GM12892 (cell line): ENCODE measurements around the gene GRXCR2.

Experiments
- POLR2A ChIP-seq: IDR thresholded peaks from 2 replicates; pipeline ENCODE4 v1.6.1; 2011; ENCODE audit warnings: low read depth, low read length, control low read depth
- POLR2AphosphoS5 ChIP-seq: IDR thresholded peaks from 2 replicates; pipeline ENCODE4 v1.6.1; 2011; ENCODE audit warnings: low read depth, low read length, control low read depth

- TF ChIP-seq POLR2A: no peak
- no peak for TF ChIP-seq POLR2AphosphoS5
These were observed 32.2 kb downstream of the GRXCR2 start for GRCh38 chr5:145840458-145841132.
